Measurements from ENCODE around the gene MAN2A1.

- TF ChIP-seq POLR2AphosphoS5 (IDR thresholded peaks at IDR 0.05; ENCODE audit: low read depth, low read length) (no peak), POLR2A (IDR thresholded peaks at IDR 0.05; ENCODE audit: borderline replicate concordance, extremely low read depth, insufficient read depth, insufficient read length) (no peak)
Observed at GRCh38 chr5:109739741-109740728, 50.3 kb downstream of the MAN2A1 start.

Measured in HCT116 (cell line).